Adrenal gland (tissue), 12 donors: Measurements from ENCODE around the gene SRPRB. TPM values are rescaled to one million over a fixed set of nuclear protein-coding genes. Genes with fewer than 3 reads are reported as not detected.
A peak's percentile ranks its signal among the peaks of the same experiment; 100 is the strongest.

Source experiments
- DNase-seq, 7 donors: peaks; one replicate each; pipeline ENCODE4 v3.0.0-alpha.2; 2019 to 2020
- H3K27ac ChIP-seq, 5 donors: fragments of 200-600 bp; sonication (generic) in 4 of 5; 1 replicate in 3 of 5; 2 replicates in 2 of 5; pipeline versions ENCODE4 v1.5.1 to v1.8.0; 2016 to 2020; ENCODE audit warnings: mild to moderate bottlenecking in 1 of 5
- H3K27me3 ChIP-seq: fragments of 200-600 bp; 2 replicates; pipeline ENCODE4 v1.8.0; 2021
- H3K36me3 ChIP-seq, 2 donors: fragments of 200-600 bp; replicated peaks in 1 of 2; 1 replicate in 1 of 2; 2 replicates in 1 of 2; pipeline versions ENCODE4 v1.5.1 to v1.8.0; 2018 to 2022
- H3K4me1 ChIP-seq, 2 donors: fragments of 200-600 bp; replicated peaks in 1 of 2; 1 replicate in 1 of 2; 2 replicates in 1 of 2; pipeline versions ENCODE4 v1.5.1 to v1.8.0; 2018 to 2021
- H3K4me3 ChIP-seq, 4 donors: fragments of 200-600 bp; sonication (generic) in 3 of 4; one replicate each; pipeline ENCODE4 v1.5.1; 2016 to 2018
- H3K9me3 ChIP-seq, 3 donors: fragments of 200-600 bp; sonication (generic) in 1 of 3; replicated peaks in 1 of 3; 1 replicate in 2 of 3; 2 replicates in 1 of 3; pipeline versions ENCODE4 v1.5.1 to v1.8.0; 2016 to 2021
- POLR2A ChIP-seq, 2 donors: fragments of 450-650 bp; IDR thresholded peaks; one replicate each; pipeline ENCODE4 v1.6.1; 2017; ENCODE audit warnings: antibody characterized with exemption in 2 of 2, mild to moderate bottlenecking in 2 of 2, moderate library complexity in 1 of 2
- WGBS, 4 donors: extraction: QIAGEN DNeasy Blood & Tissue Kit in 2 of 4; methylation state at CpG; one replicate each; pipeline versions ENCODE4 v1.1.5 to v1.1.7; 2013 to 2017; 5-methylcytosine and 5-hydroxymethylcytosine counted together
- intact Hi-C, 2 donors: fragments of 100-400 bp; cut with DNase I; formaldehyde crosslinking; loops; one replicate each; pipeline versions ENCODE4 v1.14.1 to v1.15.0; 2022 to 2023
- polyA plus RNA-seq, 3 donors: library from polyadenylated mRNA; stranded (reverse); fragments of 200-250 nt in 2 of 3; fragments of 350-450 nt in 1 of 3; fragmentation: Illumina TruSeq in 1 of 3; extraction: RNeasy Lipid Tissue Mini Kit (QIAGEN cat#74804) in 1 of 3; gene quantifications; one replicate each; pipeline ENCODE4 v1.2.3, GENCODE V29; 2013 to 2014
- total RNA-seq, 9 donors: library from RNA; depleted of rRNA in 4 of 9; stranded (reverse); fragments of >200 nt in 4 of 9; fragments of 120-200 nt in 1 of 9; fragmentation: NEBNext Ultra II Directional in 1 of 9; extraction: Animal tissue kit (Norgen Biotek cat#: 25700) in 1 of 9; gene quantifications; one replicate each; pipeline versions ENCODE4 v1.1.0 to v1.2.4, GENCODE V29; 2013 to 2023
- TF ChIP-seq, protein P1 (sequence below), 6 experiments: fragments of 450-650 bp in 4 of 6; fragments of 200-600 bp in 2 of 6; sonication (generic) in 1 of 6; IDR thresholded peaks; 1 replicate in 5 of 6; 2 replicates in 1 of 6; pipeline versions ENCODE4 v1.5.1 to v1.8.0; 2016 to 2021; ENCODE audit warnings: antibody characterized with exemption in 6 of 6, mild to moderate bottlenecking in 2 of 6, moderate library complexity in 1 of 6
- donor health status: healthy with polysubstance abuse.
- donor health status: Bipolar disorder and iron deficiency.
- donor health status: DM: yes; HTN: yes; CAD: no.
- donor health status: DM: no; HTN: no; CAD: no.
- donor health status: DM: no; HTN: no; CAD: no.
- donor health status: DM: yes; HTN: yes; CAD: no.

SRPRB gene
- total and polyA plus RNA-seq, 12 donors: 13.0 to 177 (median 48.7) TPM

DNA sequence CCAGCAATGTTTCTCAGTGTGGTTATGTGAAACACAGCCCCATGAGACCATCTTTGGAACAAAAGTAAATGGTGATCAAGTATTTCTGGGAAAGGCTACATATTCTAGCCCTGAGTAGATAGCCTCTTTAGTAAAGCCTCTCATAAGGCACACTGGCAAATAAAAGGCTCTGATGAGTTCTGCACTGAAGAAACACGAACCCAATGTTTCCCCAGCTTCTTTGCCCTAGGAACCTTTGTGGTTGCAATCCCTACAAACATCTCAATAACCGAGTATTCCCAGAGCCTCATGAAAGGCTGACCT is 48.3 kb downstream of the SRPRB start:
- intact Hi-C loops: no loop called here

GRCh38 chr3:133854264-133855001 is 48.8 kb downstream of the SRPRB start:
- Histone ChIP-seq H3K4me3 (no peak overlapping the region), H3K27ac (no peak overlapping the region), H3K36me3 (no peaks in the 10 kb centered on the region), H3K9me3 (no peaks in the 10 kb centered on the region), H3K27me3 (no peaks in the 10 kb centered on the region), H3K4me1 (no peaks in the 10 kb centered on the region)
- DNase-seq: peak in 2 of 7 donors; percentile 13 to 20
- 43 to 65% (median 52%) methylated on average over 3 to 5 of the region's 5 CpGs for WGBS, 4 donors
- intact Hi-C loops: no loop called here
- TF ChIP-seq, protein P1, sequence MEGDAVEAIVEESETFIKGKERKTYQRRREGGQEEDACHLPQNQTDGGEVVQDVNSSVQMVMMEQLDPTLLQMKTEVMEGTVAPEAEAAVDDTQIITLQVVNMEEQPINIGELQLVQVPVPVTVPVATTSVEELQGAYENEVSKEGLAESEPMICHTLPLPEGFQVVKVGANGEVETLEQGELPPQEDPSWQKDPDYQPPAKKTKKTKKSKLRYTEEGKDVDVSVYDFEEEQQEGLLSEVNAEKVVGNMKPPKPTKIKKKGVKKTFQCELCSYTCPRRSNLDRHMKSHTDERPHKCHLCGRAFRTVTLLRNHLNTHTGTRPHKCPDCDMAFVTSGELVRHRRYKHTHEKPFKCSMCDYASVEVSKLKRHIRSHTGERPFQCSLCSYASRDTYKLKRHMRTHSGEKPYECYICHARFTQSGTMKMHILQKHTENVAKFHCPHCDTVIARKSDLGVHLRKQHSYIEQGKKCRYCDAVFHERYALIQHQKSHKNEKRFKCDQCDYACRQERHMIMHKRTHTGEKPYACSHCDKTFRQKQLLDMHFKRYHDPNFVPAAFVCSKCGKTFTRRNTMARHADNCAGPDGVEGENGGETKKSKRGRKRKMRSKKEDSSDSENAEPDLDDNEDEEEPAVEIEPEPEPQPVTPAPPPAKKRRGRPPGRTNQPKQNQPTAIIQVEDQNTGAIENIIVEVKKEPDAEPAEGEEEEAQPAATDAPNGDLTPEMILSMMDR (IDR thresholded peaks at IDR 0.05): no peak
- TF ChIP-seq POLR2A (IDR thresholded peaks at IDR 0.05): no peak

More for the DNA sequence above, 48.3 kb downstream of the SRPRB start:
- no peaks in the 10 kb centered on the region for H3K36me3 ChIP-seq
- DNase-seq: no peak
- H3K27ac ChIP-seq: no peak overlapping the region
- TF ChIP-seq, protein P1 (IDR thresholded peaks at IDR 0.05): no peak
- H3K27me3 ChIP-seq: no peaks in the 10 kb centered on the region
- H3K4me1 ChIP-seq: no peaks in the 10 kb centered on the region
- H3K9me3 ChIP-seq: no peaks in the 10 kb centered on the region
- WGBS, 4 donors: 76 to 88% (median 80%) methylated on average over 2 of the region's 2 CpGs
- H3K4me3 ChIP-seq: no peak overlapping the region

DNA sequence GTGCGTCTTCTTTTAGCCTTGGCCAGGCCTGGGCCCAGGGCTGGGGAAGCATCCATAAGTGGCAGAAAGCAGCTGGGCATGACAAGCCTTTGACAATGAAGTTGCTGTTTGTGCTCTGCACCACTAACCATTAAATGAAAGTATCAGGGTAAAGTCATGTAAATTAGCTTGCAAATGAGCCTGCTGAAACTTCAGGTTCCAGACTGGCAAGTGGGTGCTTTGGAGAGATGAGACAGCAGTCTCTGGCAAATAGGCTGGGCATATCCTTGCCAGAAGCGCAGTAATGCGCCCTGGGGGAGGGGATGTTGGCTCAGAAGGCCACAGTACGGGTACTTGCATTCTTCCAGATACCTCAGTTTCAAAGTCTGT is 49.4 kb downstream of the SRPRB start:
- H3K4me3 ChIP-seq: no peak overlapping the region
- 90 to 97% (median 93%) methylated on average over 3 to 4 of the region's 4 CpGs for WGBS, 4 donors
- TF ChIP-seq POLR2A (IDR thresholded peaks at IDR 0.05): no peak
- TF ChIP-seq, protein P1 (IDR thresholded peaks at IDR 0.05): no peak
- no peaks in the 10 kb centered on the region for H3K36me3 ChIP-seq
- H3K27me3 ChIP-seq: no peaks in the 10 kb centered on the region
- DNase-seq: no peak
- intact Hi-C loops: no loop called here
- H3K27ac ChIP-seq: no peak overlapping the region
- H3K9me3 ChIP-seq: no peaks in the 10 kb centered on the region
- no peaks in the 10 kb centered on the region for H3K4me1 ChIP-seq

DNA sequence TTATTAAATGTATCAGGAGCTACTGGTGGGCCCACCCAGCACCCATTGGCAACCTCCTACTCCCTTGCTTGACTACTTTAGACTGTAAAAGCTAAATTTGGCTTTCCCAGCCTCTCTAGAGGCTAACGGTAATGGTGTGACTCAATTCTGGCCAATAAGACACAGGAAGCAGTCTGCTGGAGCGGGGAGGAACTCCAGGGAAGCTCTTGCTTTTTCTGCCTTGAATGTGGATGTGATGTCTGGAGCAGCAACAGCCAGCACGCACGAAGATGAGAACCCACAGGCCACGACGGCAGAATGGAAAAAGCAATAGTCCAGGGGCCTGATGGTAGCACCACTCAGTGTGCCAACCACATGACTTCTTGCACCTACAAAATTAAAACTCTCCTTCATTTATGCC is 50.2 kb downstream of the SRPRB start:
- H3K4me1 ChIP-seq: no peaks in the 10 kb centered on the region
- intact Hi-C loops: no loop called here
- no peak for DNase-seq
- H3K36me3 ChIP-seq: no peaks in the 10 kb centered on the region
- H3K27me3 ChIP-seq: no peaks in the 10 kb centered on the region
- no peak overlapping the region for H3K27ac ChIP-seq
- WGBS, 4 donors: 77 to 91% (median 83%) methylated on average over 6 of the region's 6 CpGs
- no peaks in the 10 kb centered on the region for H3K9me3 ChIP-seq
- no peak overlapping the region for H3K4me3 ChIP-seq
- no peak for TF ChIP-seq POLR2A (IDR thresholded peaks at IDR 0.05)
- TF ChIP-seq, protein P1 (IDR thresholded peaks at IDR 0.05): no peak
